Measurements from ENCODE around the gene NCKIPSD. TPM values are rescaled to one million over a fixed set of nuclear protein-coding genes. Genes with fewer than 3 reads are reported as not detected.

The NCKIPSD gene
- total RNA-seq, 1 experiment from 2014 or later, result 46.0 TPM

DNA sequence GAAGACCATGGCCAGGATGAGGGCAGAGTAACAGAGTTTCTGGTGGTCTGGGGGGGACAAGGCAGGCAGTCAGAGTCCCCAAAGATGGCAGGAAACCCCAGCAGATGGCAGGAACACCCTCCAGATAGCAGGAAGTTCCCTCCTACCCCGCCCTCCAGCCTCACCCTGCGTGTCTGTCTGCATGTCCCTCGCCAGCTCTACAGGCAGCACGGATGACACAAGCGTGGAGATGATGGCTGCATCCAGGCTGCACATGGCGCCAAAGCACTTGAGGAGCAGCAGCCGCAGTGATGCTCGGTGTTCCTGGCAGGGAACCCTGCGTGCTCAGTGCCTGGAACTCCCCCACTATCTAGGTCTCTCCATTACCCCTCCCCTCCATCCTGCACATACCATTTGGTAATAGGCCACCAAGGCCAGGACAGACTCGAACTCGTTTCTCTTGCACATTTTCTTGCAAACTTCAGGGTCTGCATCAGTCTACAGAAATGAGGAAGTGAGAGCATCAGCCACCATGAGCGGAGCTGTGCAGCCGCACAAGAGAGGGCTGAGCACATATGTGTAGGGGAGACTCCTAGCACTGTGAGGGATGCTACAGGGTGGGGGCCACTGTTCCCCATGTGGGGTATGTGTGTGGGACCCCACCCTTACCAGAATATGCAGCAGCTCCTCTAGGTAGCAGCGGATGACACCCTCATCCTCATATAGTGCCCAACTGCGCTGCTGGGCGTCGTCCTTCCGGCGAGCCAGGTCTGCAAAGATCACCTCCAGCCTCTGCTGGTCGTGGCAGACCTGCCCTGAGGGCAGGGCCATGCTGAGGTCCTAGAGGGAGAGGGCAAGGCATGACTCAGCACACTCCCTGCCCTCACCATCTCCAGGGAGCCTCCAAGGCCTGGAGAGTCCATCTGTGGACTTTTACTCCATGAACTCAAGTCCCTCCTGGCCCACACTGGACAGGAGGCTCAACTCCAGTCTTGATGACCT, 6.0 kb downstream of the NCKIPSD start:
- no peaks in the 10 kb centered on the region for H3K27me3 ChIP-seq (ENCODE audit: insufficient read depth, low read length)
- no peak overlapping the region for H2BK5ac ChIP-seq (ENCODE audit: insufficient read length, low read length)
- H4K8ac ChIP-seq (replicated peaks; ENCODE audit: insufficient read length, low read depth, low read length), result no peak overlapping the region
- H3K27ac ChIP-seq (ENCODE audit: insufficient read length, low read depth, low read length), result no peak overlapping the region
- H3K4me2 ChIP-seq (ENCODE audit: insufficient read depth, insufficient read length, low read length), result no peak overlapping the region
- no peak for DNase-seq
- Mint-ChIP-seq H3K4me1 (peaks cover 9% of the 10 kb centered on the region in 2 experiments), H3K4me3 (no peak overlapping the region), H3K27ac (no peak overlapping the region), H3K9me3 (no peaks in the 10 kb centered on the region), H3K27me3 (ENCODE audit: low read depth) (no peaks in the 10 kb centered on the region), H3K36me3 (ENCODE audit: insufficient read depth in 1 of 3, low read depth in 3 of 3) (peaks cover 34 to 76% (median 72%) of the 10 kb centered on the region in 3 experiments)
- H3T11ph ChIP-seq (ENCODE audit: low read length), result no peak overlapping the region
- H4K5ac ChIP-seq (ENCODE audit: insufficient read length, low read depth, low read length), result no peak overlapping the region
- H2BK20ac ChIP-seq (ENCODE audit: low read depth, low read length, poor library complexity, severe bottlenecking), result no peak overlapping the region
- H3K4me1 ChIP-seq (ENCODE audit: insufficient read depth, low read length), result peaks cover 2% of the 10 kb centered on the region; the same call in 1 of the 2 replicates
- H3K9ac ChIP-seq (ENCODE audit: extremely low read depth, insufficient read length, low read length), result no peak overlapping the region
- H3K18ac ChIP-seq (ENCODE audit: insufficient read length, low read depth, low read length), result no peak overlapping the region
- no peak overlapping the region for H4K91ac ChIP-seq (ENCODE audit: insufficient read length, low read depth, low read length)
- TF ChIP-seq, protein P1, sequence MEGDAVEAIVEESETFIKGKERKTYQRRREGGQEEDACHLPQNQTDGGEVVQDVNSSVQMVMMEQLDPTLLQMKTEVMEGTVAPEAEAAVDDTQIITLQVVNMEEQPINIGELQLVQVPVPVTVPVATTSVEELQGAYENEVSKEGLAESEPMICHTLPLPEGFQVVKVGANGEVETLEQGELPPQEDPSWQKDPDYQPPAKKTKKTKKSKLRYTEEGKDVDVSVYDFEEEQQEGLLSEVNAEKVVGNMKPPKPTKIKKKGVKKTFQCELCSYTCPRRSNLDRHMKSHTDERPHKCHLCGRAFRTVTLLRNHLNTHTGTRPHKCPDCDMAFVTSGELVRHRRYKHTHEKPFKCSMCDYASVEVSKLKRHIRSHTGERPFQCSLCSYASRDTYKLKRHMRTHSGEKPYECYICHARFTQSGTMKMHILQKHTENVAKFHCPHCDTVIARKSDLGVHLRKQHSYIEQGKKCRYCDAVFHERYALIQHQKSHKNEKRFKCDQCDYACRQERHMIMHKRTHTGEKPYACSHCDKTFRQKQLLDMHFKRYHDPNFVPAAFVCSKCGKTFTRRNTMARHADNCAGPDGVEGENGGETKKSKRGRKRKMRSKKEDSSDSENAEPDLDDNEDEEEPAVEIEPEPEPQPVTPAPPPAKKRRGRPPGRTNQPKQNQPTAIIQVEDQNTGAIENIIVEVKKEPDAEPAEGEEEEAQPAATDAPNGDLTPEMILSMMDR (conservative IDR thresholded peaks at IDR 0.05), result no peak
- H2BK12ac ChIP-seq (ENCODE audit: insufficient read length, low read depth, low read length), result no peak overlapping the region
- no peak overlapping the region for H2BK15ac ChIP-seq (ENCODE audit: low read depth, low read length)
- H3K14ac ChIP-seq (ENCODE audit: insufficient read depth, low read length), result no peak overlapping the region
- H2AK5ac ChIP-seq (ENCODE audit: insufficient read length, low read length), result no peak overlapping the region
- H3K9me3 ChIP-seq (ENCODE audit: control insufficient read depth, low read depth, low read length), result no peaks in the 10 kb centered on the region
- WGBS (ENCODE audit: extremely low coverage, insufficient read length, low lambda C conversion rate), result no CpG with 5 or more reads among the region's 20 CpGs
- H2BK120ac ChIP-seq (ENCODE audit: low read depth, low read length, poor library complexity, severe bottlenecking), result no peak overlapping the region
- no peak overlapping the region for H3K23ac ChIP-seq (ENCODE audit: insufficient read length, low read depth, low read length)
- H2AFZ ChIP-seq (ENCODE audit: low read length), result no peak overlapping the region
- H3K23me2 ChIP-seq (ENCODE audit: insufficient read length, low read depth, low read length, poor library complexity, severe bottlenecking), result peaks cover under 1% of the 10 kb centered on the region
- H3K4ac ChIP-seq (ENCODE audit: low read depth, low read length), result no peak overlapping the region
- peaks cover 3% of the 10 kb centered on the region; the same call in 1 of the 2 replicates for H3K79me2 ChIP-seq (ENCODE audit: insufficient read depth, low read length)
- no peak overlapping the region for H3K56ac ChIP-seq (ENCODE audit: insufficient read length, low read depth, low read length)
- H3K79me1 ChIP-seq (ENCODE audit: insufficient read depth, low read depth, low read length, poor library complexity, severe bottlenecking), result peaks cover 3% of the 10 kb centered on the region
- no peaks in the 10 kb centered on the region for H4K20me1 ChIP-seq (ENCODE audit: control insufficient read depth, insufficient read depth, insufficient read length)

All from H9 (cell line).